Esophagus (tissue), 2 donors: ENCODE results near the gene MXI1. TPM values are rescaled to one million over a fixed set of nuclear protein-coding genes. Genes with fewer than 3 reads are reported as not detected.

Experiments
- H3K27ac ChIP-seq, 2 donors: one replicate each; pipeline ENCODE4 v1.5.1; 2013; ENCODE audit warnings: low read depth in 2 of 2, mild to moderate bottlenecking in 2 of 2, inconsistent platforms in 1 of 2, low read length in 1 of 2, moderate library complexity in 1 of 2
- H3K27me3 ChIP-seq, 2 donors: one replicate each; pipeline ENCODE4 v1.6.1; 2013; ENCODE audit warnings: low read length in 2 of 2, control low read depth in 1 of 2, mild to moderate bottlenecking in 1 of 2; ENCODE audit not compliant: insufficient read depth in 2 of 2, control insufficient read depth in 1 of 2
- H3K36me3 ChIP-seq, 2 donors: one replicate each; pipeline ENCODE4 v1.6.1; 2013; ENCODE audit warnings: low read length in 1 of 2; ENCODE audit not compliant: control insufficient read depth in 2 of 2, insufficient read depth in 2 of 2
- H3K4me1 ChIP-seq, 2 donors: one replicate each; pipeline ENCODE4 v1.6.1; 2013; ENCODE audit warnings: low read length in 1 of 2; ENCODE audit not compliant: control insufficient read depth in 2 of 2, insufficient read depth in 2 of 2
- H3K4me3 ChIP-seq, 2 donors: one replicate each; pipeline ENCODE4 v1.5.1; 2013; ENCODE audit warnings: low read length in 2 of 2, mild to moderate bottlenecking in 2 of 2, low read depth in 1 of 2, moderate library complexity in 1 of 2
- H3K9me3 ChIP-seq, 2 donors: one replicate each; pipeline ENCODE4 v1.6.1; 2013; ENCODE audit warnings: mild to moderate bottlenecking in 2 of 2, low read depth in 1 of 2, low read length in 1 of 2, moderate library complexity in 1 of 2; ENCODE audit not compliant: control insufficient read depth in 2 of 2, insufficient read depth in 1 of 2
- WGBS, 2 donors: extraction: QIAGEN DNeasy Blood & Tissue Kit; methylation state at CpG; one replicate each; pipeline ENCODE4 v1.1.7; 2013; 5-methylcytosine and 5-hydroxymethylcytosine counted together
- polyA plus RNA-seq, 2 donors: library from polyadenylated mRNA; stranded (reverse); fragments of 200-250 nt; gene quantifications; one replicate each; pipeline ENCODE4 v1.2.3, GENCODE V29; 2013
- donor health status: healthy with polysubstance abuse.
- donor health status: Bipolar disorder and iron deficiency.

Gene MXI1
- polyA plus RNA-seq, 2 donors: 18.4 to 25.9 TPM

DNA sequence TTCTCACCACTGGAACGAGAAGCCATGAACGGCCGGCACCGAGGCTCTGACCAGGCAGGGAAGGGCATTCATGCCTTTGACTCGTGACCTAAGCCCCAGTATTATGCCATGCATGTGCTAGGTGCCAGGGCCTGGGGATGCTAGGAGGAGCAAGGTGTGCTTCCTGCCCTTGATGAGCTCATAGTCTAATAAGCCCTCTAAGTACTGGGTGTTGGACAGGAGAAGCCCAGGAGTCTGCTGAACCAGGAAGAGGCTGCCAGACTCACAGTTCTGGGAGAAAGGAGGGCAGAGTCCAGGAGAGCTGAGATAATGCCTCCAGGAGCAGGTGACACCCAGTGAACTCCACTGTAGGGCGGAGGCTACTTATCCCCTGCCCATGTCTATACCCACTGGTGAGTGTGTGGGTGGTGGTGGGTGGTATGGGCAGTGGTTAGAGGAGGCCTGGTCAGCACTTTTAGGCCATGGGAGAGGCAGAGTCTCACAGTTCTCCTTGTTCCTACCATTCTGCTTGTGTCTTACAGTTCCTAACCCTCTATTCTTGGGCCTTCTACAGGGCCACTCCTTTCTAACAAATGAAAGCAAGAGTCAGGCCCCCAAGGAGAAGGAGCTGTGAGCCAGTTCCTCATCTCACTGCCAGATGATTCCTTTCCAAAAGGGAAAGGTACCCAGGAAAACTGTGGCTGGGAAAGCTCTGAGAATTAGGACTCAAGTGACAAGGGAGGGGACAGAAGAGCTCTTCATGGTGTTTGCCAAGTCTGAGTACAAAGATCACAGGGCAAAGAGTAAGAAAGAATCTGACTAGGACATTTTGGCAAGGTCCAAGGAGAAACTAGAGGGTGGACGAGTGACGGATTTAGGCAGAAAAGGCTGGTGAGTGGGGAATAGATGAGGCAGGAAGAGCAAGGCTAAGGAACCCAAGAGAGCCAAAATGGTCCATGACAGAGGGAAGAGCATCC lies 3.6 kb upstream of the MXI1 start:
- H3K4me3 ChIP-seq: no peak overlapping the region
- H3K27ac ChIP-seq: peak overlapping the region in 1 of 2 donors; percentile 59
- H3K4me1 ChIP-seq: peaks cover 0 to 3% of the 10 kb centered on the region in 2 donors
- H3K36me3 ChIP-seq: no peaks in the 10 kb centered on the region
- no peaks in the 10 kb centered on the region for H3K9me3 ChIP-seq
- WGBS, 2 donors: 75 to 84% methylated on average over 8 of the region's 8 CpGs
- no peaks in the 10 kb centered on the region for H3K27me3 ChIP-seq

DNA sequence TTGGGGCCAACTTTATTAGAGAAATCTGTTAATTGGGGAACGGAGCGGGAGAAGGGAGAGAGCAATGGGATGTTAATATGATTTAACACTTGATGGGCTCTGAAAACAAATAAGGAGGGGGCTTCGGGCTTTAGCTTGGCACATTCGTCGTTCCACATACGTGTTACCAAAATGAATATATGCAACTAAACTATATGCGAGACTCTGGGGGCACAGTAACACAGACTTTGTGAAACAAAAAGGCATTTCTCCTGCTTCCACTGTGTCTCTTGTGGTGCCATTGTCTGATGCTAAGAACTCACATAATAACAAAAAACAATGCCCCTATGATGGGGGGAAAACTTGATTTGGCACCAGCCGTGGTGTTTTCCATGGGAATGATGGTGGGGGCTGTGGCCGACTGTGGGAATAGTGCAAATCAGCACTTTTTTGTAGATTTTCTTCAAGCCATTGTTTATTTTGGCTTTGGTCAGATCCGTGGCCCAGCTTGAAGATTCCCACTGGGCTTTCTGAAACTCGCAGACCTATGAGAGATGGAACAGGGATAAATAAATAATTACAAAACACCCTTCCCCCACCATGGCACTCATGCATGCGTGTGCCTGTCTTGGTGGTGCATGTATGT lies 2.2 kb upstream of the MXI1 start:
- WGBS, 2 donors: 83 to 87% methylated on average over 12 of the region's 12 CpGs
- no peaks in the 10 kb centered on the region for H3K9me3 ChIP-seq
- no peak overlapping the region for H3K4me3 ChIP-seq
- no peak overlapping the region for H3K27ac ChIP-seq
- H3K4me1 ChIP-seq: peaks cover 0 to 3% of the 10 kb centered on the region in 2 donors
- H3K36me3 ChIP-seq: no peaks in the 10 kb centered on the region
- no peaks in the 10 kb centered on the region for H3K27me3 ChIP-seq

DNA sequence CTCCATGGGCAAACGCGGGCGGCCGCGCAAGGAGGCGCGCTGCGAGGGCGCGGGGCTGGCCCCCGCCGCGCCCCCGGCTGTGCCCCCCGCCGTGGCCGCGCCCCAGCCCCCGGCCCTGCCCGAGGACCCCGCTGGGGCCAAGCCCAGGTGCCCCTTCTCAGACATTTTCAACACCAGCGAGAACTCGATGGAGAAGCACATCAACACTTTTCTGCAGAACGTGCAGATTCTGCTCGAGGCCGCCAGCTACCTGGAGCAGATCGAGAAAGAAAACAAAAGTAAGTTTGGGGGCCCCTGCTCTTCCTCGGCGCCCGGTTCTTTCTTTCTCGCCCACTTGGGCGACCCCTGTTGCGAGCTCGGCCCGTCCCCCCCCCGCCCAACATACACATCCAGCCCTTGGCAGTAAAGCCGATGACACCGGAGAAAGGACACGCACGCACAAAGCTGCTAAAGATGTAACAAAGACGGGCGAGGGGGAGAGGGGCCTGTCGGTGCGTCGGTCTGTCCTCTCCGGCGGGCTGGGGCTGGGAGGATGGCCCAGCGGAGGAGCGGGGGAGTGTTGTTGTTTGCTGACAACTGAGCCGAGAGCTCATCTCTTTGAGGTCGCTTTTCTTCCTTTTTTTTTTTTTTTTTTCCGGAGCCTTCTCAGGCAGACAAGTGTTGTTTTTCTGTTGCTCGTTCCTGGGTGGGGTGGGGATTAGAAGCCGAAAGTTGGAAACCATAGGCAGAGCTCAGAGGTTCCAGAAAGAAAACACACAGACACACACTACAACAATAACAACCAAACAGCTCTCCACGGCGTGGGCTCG lies 604 bp downstream of the MXI1 start:
- H3K27me3 ChIP-seq: no peaks in the 10 kb centered on the region
- H3K36me3 ChIP-seq: no peaks in the 10 kb centered on the region
- no peaks in the 10 kb centered on the region for H3K9me3 ChIP-seq
- peak overlapping the region; percentile 69 to 72 for H3K4me3 ChIP-seq
- peaks cover 0 to 5% of the 10 kb centered on the region in 2 donors for H3K4me1 ChIP-seq
- peak overlapping the region; percentile 79 to 93 for H3K27ac ChIP-seq
- WGBS, 2 donors: 0 to 1% methylated on average over 50 to 57 of the region's 57 CpGs

DNA sequence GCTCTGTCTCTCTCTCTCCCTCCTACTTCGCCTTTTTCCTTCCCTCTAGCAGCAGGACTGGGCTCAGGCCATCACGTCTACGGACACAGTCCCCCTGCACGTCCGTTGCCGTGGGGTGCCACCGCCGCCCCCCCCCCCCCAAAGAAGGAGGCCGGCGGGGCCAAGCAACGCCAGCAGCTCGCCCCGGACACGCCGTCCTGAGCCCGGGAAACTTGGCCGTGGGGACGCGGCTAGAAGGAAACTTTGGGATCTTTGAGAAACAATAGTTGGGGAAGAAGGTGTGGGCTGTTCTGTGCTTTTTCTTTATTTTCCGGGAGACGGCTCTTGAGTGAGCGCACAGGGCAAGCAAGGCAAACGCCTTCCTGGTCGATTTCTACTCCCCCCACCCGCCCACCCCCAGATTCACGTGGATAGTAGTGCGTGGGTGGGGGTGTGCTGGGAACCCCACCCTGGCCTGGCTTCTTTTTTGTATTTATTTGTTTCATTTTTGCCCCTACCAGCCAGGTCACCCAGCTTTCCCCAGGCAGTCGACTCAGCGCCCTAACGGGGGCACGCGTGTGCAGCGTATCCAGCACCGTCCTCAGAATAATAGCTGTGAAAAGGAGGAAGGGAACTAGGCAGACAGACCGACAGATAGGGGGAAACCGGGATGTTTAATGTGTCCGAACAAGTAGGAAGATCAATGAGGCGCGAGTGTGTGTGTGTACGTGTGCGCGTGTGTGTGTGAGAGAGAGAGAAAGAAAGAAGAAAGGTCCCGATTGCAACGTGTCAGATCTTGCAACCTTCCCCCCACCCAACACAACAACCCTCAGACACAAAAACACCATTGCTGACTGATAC lies 1.4 kb downstream of the MXI1 start:
- 0 to 1% methylated on average over 44 of the region's 44 CpGs for WGBS, 2 donors
- no peaks in the 10 kb centered on the region for H3K36me3 ChIP-seq
- H3K27ac ChIP-seq: peak overlapping the region; percentile 79 to 93
- H3K4me1 ChIP-seq: peaks cover 0 to 3% of the 10 kb centered on the region in 2 donors
- H3K9me3 ChIP-seq: no peaks in the 10 kb centered on the region
- no peaks in the 10 kb centered on the region for H3K27me3 ChIP-seq
- H3K4me3 ChIP-seq: peak overlapping the region; percentile 69 to 72

DNA sequence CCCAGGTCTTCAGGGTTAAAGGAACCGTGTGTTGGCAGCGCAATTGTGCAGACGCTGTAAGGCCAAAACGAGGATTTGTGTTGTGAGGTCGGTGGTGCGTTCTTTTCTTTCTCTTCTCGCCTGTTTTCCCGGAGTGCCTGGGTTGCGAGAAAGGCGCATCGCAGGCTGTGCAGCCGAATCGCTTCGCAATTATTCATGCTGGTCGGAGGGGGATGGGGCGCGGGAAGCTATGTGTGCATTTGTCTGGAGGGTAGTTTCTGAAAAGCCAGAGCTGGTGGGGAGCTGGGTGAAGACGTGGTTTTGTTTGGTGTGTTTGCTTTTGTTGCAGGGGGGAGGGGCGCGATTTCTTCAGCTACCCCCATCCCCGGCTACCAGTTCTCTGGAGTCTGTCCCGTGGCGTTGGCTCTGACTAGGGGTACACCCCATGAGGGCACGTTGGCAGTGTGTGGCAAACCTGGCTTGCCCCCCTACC lies 2.1 kb downstream of the MXI1 start:
- no peaks in the 10 kb centered on the region for H3K9me3 ChIP-seq
- H3K27me3 ChIP-seq: no peaks in the 10 kb centered on the region
- peaks cover 0 to 2% of the 10 kb centered on the region in 2 donors for H3K4me1 ChIP-seq
- peak overlapping the region; percentile 79 to 93 for H3K27ac ChIP-seq
- peak overlapping the region; percentile 69 to 72 for H3K4me3 ChIP-seq
- WGBS, 2 donors: 1% methylated on average over 24 of the region's 24 CpGs
- H3K36me3 ChIP-seq: no peaks in the 10 kb centered on the region

DNA sequence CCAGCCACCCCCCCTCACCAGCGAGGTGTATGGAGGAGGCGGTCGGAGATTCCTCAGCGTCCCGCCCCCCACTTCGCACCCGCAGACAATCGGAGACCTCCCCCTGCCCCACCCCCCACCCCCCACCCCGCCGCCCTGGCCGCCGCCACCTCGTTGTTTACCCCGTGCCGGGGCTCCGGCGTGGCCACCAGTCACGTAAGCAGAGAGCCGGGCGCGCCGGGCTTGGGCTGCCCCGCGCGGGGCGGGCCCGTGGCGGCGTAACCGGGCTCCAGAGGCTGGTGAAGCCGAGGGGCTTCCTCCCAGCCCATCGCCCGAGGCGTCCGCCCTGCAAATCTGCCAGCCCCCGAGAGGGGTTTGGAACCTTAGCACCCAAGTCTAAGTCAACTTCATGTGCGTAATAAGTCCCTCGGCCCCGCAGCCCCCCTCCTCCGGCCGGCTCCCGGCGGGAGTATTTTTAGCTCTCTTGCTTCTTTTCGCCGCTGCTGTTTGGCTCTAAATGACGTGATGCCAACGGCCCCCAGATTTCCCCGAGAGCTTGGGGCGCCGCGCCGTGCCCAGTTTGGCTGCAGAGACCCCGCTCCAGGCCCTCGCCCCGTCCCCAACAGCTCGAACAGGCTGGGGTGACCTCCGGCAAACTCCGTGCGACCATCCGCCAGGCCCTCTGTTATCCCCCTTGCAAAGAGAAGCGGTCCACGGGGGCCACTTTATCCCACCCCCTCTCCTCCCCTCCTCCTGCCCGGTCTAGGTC lies 2.7 kb downstream of the MXI1 start:
- 1% methylated on average over 53 to 63 of the region's 63 CpGs for WGBS, 2 donors
- Histone ChIP-seq H3K4me3 (peak overlapping the region; percentile 69 to 72), H3K27me3 (no peaks in the 10 kb centered on the region), H3K4me1 (peaks cover 0 to 2% of the 10 kb centered on the region in 2 donors), H3K27ac (peak overlapping the region; percentile 79 to 93), H3K36me3 (no peaks in the 10 kb centered on the region), H3K9me3 (no peaks in the 10 kb centered on the region)

DNA sequence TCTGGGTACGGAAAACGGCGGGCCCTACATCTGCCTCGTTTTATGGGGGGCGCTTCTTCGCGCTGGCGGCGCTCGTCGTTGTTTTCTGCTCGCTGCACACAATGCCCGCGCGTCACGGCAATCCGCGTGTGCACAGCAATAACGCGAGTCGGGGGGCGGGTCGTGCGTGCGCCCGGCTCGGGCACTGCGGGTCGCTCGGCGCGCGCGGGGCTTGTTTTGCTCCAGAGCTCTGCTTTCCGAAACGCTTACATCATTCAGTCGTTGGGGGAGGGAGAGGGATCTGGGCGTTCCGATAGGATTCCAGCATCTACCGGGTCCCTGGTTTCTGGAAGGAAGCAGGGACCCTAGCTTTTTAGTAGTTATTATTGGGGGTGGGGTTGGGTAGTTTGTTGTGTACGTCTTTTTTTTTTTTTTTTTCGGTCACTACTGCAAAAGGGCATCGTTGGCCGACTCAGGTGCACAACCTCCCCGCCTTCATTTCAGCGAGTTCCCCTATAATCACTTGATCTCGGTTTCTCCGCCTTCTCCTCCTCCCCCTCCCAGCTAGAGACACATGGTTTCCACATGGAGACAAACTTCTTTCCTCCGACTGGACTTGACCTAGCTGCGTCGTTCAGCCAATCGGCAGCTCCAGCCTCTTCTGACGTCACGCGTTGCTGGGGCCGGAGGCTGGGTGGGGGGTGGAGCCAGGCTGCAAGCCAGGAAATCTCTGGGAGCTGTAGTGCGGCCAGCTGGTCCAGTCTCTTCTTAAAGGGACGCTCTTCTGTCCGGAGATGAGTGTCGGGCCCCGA lies 3.5 kb downstream of the MXI1 start:
- peaks cover 0 to 7% of the 10 kb centered on the region in 2 donors for H3K4me1 ChIP-seq
- H3K9me3 ChIP-seq: no peaks in the 10 kb centered on the region
- no peaks in the 10 kb centered on the region for H3K36me3 ChIP-seq
- H3K27ac ChIP-seq: peak overlapping the region; percentile 90 to 93
- 0% methylated on average over 60 to 61 of the region's 61 CpGs for WGBS, 2 donors
- H3K27me3 ChIP-seq: no peaks in the 10 kb centered on the region
- peak overlapping the region; percentile 63 to 69 for H3K4me3 ChIP-seq

DNA sequence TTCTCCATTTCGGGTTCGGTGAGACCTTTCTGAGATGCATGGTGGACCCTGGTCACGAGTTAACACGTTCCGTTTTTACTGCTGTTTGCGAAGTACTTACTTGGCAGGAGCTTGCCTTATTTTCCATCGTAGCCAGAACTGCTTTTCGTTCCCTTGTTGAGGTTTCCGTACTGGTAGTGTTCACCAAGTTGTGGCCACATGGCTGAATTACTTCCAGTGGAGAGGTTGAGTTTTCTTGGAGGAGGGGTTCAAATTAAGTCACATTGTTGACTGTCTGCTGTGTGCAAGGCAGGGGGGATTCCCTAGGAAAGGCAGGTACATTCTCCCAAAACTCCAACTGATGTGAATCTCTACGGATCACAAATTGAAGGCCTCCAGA lies 4.0 kb downstream of the MXI1 start:
- Histone ChIP-seq H3K36me3 (no peaks in the 10 kb centered on the region), H3K4me3 (peak overlapping the region; percentile 32 to 47), H3K27me3 (no peaks in the 10 kb centered on the region), H3K4me1 (peaks cover 0 to 7% of the 10 kb centered on the region in 2 donors), H3K9me3 (no peaks in the 10 kb centered on the region), H3K27ac (peak overlapping the region; percentile 90 to 93)
- 4% methylated on average over 10 of the region's 10 CpGs for WGBS, 2 donors
